DOHH2 (cell line): ENCODE data around the gene GNGT1.

ENCODE experiments used
- H3F3A ChIP-seq: fragments of 200-600 bp; sonication (generic), shearing (Covaris generic); 2 replicates; pipeline ENCODE4 v1.6.0; 2016; ENCODE audit warnings: antibody characterized with exemption, mild to moderate bottlenecking; ENCODE audit not compliant: control insufficient read depth, insufficient read depth
- H3K27ac ChIP-seq: fragments of 200-600 bp; sonication (generic); 2 replicates; pipeline ENCODE4 v1.5.1; 2014; ENCODE audit warnings: low read depth, mild to moderate bottlenecking, low read length, moderate library complexity
- H3K27me3 ChIP-seq: fragments of 200-600 bp; sonication (generic); 2 replicates; pipeline ENCODE4 v1.6.1; 2014; ENCODE audit warnings: mild to moderate bottlenecking, low read length, mixed read lengths; ENCODE audit not compliant: control insufficient read depth
- H3K36me3 ChIP-seq: fragments of 200-600 bp; sonication (generic); 2 replicates; pipeline ENCODE4 v1.6.1; 2014; ENCODE audit warnings: mild to moderate bottlenecking, low read length, moderate library complexity, mixed read lengths; ENCODE audit not compliant: control insufficient read depth
- H3K4me1 ChIP-seq: fragments of 200-600 bp; sonication (generic); 2 replicates; pipeline ENCODE4 v1.6.1; 2014; ENCODE audit warnings: mild to moderate bottlenecking, low read length, mixed read lengths; ENCODE audit not compliant: control insufficient read depth
- H3K4me2 ChIP-seq: fragments of 200-600 bp; sonication (generic); 2 replicates; pipeline ENCODE4 v1.6.0; 2014; ENCODE audit warnings: mild to moderate bottlenecking, low read length, moderate library complexity
- H3K4me3 ChIP-seq: fragments of 200-600 bp; sonication (generic); 2 replicates; pipeline ENCODE4 v1.5.1; 2014; ENCODE audit warnings: mild to moderate bottlenecking, low read length, mixed read lengths
- H3K79me2 ChIP-seq: fragments of 200-600 bp; sonication (generic); 2 replicates; pipeline ENCODE4 v1.6.1; 2014; ENCODE audit warnings: mild to moderate bottlenecking, low read length, mixed read lengths; ENCODE audit not compliant: control insufficient read depth
- H3K9me2 ChIP-seq: fragments of 200-600 bp; sonication (generic); replicated peaks from 2 replicates; pipeline ENCODE4 v1.6.1; 2014; ENCODE audit warnings: mild to moderate bottlenecking, low read length, mixed read lengths; ENCODE audit not compliant: control insufficient read depth
- H3K9me3 ChIP-seq: fragments of 200-600 bp; sonication (generic); 2 replicates; pipeline ENCODE4 v1.6.1; 2014; ENCODE audit warnings: antibody characterized with exemption, low read length, mixed read lengths; ENCODE audit not compliant: control insufficient read depth, insufficient read depth
- H4K20me1 ChIP-seq: fragments of 200-600 bp; sonication (generic); 2 replicates; pipeline ENCODE4 v1.6.0; 2014; ENCODE audit warnings: low read depth, mild to moderate bottlenecking, antibody characterized with exemption, low read length, moderate library complexity; ENCODE audit not compliant: control insufficient read depth, insufficient read depth
- CTCF ChIP-seq: fragments of 200-600 bp; sonication (generic); IDR thresholded peaks from one replicate; pipeline ENCODE4 v1.5.1; 2014; ENCODE audit warnings: antibody characterized with exemption, mild to moderate bottlenecking, low read depth, low read length; ENCODE audit not compliant: poor library complexity, severe bottlenecking
- EZH2phosphoT487 ChIP-seq: fragments of 200-600 bp; sonication (generic); IDR thresholded peaks from 2 replicates; pipeline ENCODE4 v1.6.1; 2017; ENCODE audit warnings: borderline replicate concordance, mild to moderate bottlenecking, antibody characterized with exemption, low read length, moderate library complexity, mixed read lengths

GNGT1 gene

DNA sequence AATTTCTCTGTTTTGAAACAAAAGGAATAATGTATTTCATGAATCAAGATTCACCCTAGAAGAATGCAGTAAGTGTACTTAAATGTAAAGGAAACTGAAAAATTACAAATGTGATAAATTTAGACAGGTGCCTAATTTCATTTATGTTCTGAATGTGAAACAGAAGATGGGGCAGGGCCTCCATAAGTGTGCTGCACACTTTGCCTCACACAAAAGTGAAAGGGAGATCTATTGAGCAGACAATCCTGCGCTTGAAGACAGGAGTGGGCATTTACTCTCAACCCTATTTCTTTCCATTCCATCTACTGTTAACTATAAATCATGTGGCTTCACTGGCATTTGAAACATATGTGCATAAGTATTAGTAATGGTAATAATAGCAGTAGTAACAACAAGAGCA is 51.4 kb downstream of the GNGT1 start:
- Histone ChIP-seq H3F3A (no peaks in the 10 kb centered on the region), H3K4me2 (no peak overlapping the region), H3K79me2 (no peaks in the 10 kb centered on the region), H3K9me2 (no peaks in the 10 kb centered on the region), H3K27ac (no peak overlapping the region), H3K4me1 (no peaks in the 10 kb centered on the region), H3K36me3 (no peaks in the 10 kb centered on the region), H3K27me3 (no peaks in the 10 kb centered on the region), H3K9me3 (no peaks in the 10 kb centered on the region), H4K20me1 (no peaks in the 10 kb centered on the region), H3K4me3 (no peak overlapping the region)
- no peak for TF ChIP-seq CTCF
- no peak for TF ChIP-seq EZH2phosphoT487

GRCh38 chr7:93958216-93958615 is 51.8 kb downstream of the GNGT1 start:
- Histone ChIP-seq H3K79me2 (no peaks in the 10 kb centered on the region), H3K9me3 (no peaks in the 10 kb centered on the region), H3K4me1 (no peaks in the 10 kb centered on the region), H3K27ac (no peak overlapping the region), H3K27me3 (no peaks in the 10 kb centered on the region), H3F3A (no peaks in the 10 kb centered on the region), H3K4me3 (no peak overlapping the region), H3K36me3 (no peaks in the 10 kb centered on the region), H3K9me2 (no peaks in the 10 kb centered on the region), H4K20me1 (no peaks in the 10 kb centered on the region), H3K4me2 (no peak overlapping the region)
- TF ChIP-seq CTCF (no peak), EZH2phosphoT487 (no peak)

- Histone ChIP-seq H3K9me3 (no peaks in the 10 kb centered on the region), H3K4me1 (no peaks in the 10 kb centered on the region), H3K27me3 (no peaks in the 10 kb centered on the region), H4K20me1 (no peaks in the 10 kb centered on the region), H3K4me3 (no peak overlapping the region), H3K79me2 (no peaks in the 10 kb centered on the region), H3K4me2 (no peak overlapping the region), H3K9me2 (no peaks in the 10 kb centered on the region), H3F3A (no peaks in the 10 kb centered on the region), H3K36me3 (no peaks in the 10 kb centered on the region), H3K27ac (no peak overlapping the region)
- TF ChIP-seq EZH2phosphoT487: no peak
- TF ChIP-seq CTCF: no peak
Measured at GRCh38 chr7:93958651-93959050, 52.3 kb downstream of the GNGT1 start.
